Measurements from ENCODE around the gene ZSWIM3. TPM values are rescaled to one million over a fixed set of nuclear protein-coding genes. Genes with fewer than 3 reads are reported as not detected.

Gene ZSWIM3
- total and polyA plus RNA-seq, 2 of the 13 experiments (the other 11 are each of a cell fraction or from before 2014, with no cell fraction given), result 5.2 to 5.8 TPM

- TF ChIP-seq HNF1B (CRISPR knock-in tag; IDR thresholded peaks at IDR 0.05) (peak; percentile 96; the same call in 1 of the 2 replicates), TEAD2 (CRISPR knock-in tag; IDR thresholded peaks at IDR 0.05) (no peak), ZNF230 (CRISPR knock-in tag; IDR thresholded peaks at IDR 0.05) (0 out of 2 replicates have a peak, but pooled peaks have one; percentile 27), GMEB1 (CRISPR knock-in tag; IDR thresholded peaks at IDR 0.05; ENCODE audit: borderline replicate concordance) (peak; percentile 56), PAX8 (CRISPR knock-in tag; IDR thresholded peaks at IDR 0.05; ENCODE audit: borderline replicate concordance) (no peak), ZBTB7A (CRISPR knock-in tag; IDR thresholded peaks at IDR 0.05) (peak; percentile 89), ZNF598 (CRISPR knock-in tag; IDR thresholded peaks at IDR 0.05; ENCODE audit: borderline replicate concordance) (peak; percentile 84), UBTF (CRISPR knock-in tag; IDR thresholded peaks at IDR 0.05) (peak; percentile 70), BCL3 (CRISPR knock-in tag; IDR thresholded peaks at IDR 0.05) (0 out of 2 replicates have a peak, but pooled peaks have one; percentile 72), ZMYM2 (CRISPR knock-in tag; IDR thresholded peaks at IDR 0.05) (peak; percentile 97), HNRNPUL1 (IDR thresholded peaks at IDR 0.05; ENCODE audit: low read depth, low read length) (no peak), REPIN1 (CRISPR knock-in tag; IDR thresholded peaks at IDR 0.05; ENCODE audit: borderline replicate concordance, low read depth) (peak; percentile 87; the same call in 1 of the 2 replicates), FOXJ3 (CRISPR knock-in tag; IDR thresholded peaks at IDR 0.05; ENCODE audit: borderline replicate concordance) (peak; percentile 87; the same call in 1 of the 2 replicates), YEATS2 (CRISPR knock-in tag; IDR thresholded peaks at IDR 0.05; ENCODE audit: borderline replicate concordance) (peak; percentile 63; the same call in 1 of the 2 replicates), ZNF891 (CRISPR knock-in tag; IDR thresholded peaks at IDR 0.05) (0 out of 2 replicates have a peak, but pooled peaks have one; percentile 48), ZNF331 (CRISPR knock-in tag; IDR thresholded peaks at IDR 0.05) (peak; percentile 94), TFDP1 (CRISPR knock-in tag; IDR thresholded peaks at IDR 0.05; ENCODE audit: borderline replicate concordance) (peak; percentile 54; the same call in 1 of the 2 replicates), SAP130 (CRISPR knock-in tag; IDR thresholded peaks at IDR 0.05; ENCODE audit: low read depth) (peak; percentile 94), SPEN (CRISPR knock-in tag; IDR thresholded peaks at IDR 0.05; ENCODE audit: low read depth) (peak; percentile 87; the same call in 1 of the 2 replicates), ZNF383 (CRISPR knock-in tag; IDR thresholded peaks at IDR 0.05; ENCODE audit: borderline replicate concordance) (no peak; the same call in 1 of the 2 replicates)
Observed at GRCh38 chr20:45927071-45927878, 69.9 kb downstream of the ZSWIM3 start (continued).

Data from HepG2 (cell line).